HG02610 (cell line): ENCODE results near the gene RNU1-4.
"Not testable (repeated sequence)": the region's sequence is repeated elsewhere in the genome, so short reads cannot be mapped to it uniquely, and the experiment has no call there.

ENCODE experiments used
- ATAC-seq: cut with Tn5 transposase; IDR thresholded peaks from one replicate; pipeline ENCODE4 v1.9.1; 2021; ENCODE audit warnings: mild to moderate bottlenecking, moderate library complexity; ENCODE audit not compliant: unreplicated experiment

Gene RNU1-4

DNA sequence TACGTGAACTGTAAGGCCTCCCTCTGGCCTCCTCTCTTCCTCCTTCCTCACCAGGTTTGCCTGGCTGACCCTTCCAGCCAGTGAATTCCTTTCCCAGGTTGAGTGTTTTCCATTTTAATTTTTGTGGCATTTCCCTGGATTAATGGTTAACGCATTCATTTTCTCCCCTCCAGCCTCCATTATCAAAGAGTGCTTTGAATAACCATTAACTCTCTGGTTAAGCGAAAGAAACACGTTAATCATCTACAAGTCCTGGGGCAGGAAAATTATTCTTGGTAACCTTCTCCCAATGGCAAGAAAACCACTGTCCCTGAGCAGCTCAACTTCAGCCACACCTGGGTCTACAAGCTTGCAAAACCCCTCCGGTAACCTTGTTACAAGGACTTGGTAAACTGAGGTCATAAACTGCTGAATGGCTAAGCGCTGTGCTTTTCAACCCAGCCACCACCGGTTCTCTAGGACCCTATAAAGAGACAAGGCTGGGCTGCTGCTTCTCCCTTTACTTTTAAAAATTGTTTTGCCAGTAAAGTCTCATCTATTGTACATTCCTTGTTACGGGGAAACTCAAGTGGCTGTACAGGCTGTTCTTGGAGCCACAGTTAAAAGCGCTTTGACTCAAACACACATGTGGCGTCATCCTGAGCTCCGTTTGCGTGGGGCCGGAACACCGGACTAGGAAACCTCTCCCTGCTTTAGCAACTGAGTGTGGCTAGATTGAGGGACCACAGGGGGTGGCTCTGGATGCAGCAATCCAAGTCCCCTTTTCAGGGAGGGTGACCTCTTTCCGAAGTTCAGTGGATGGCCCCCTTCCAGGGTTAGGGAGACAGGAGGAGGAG lies 24.7 kb downstream of the RNU1-4 start:
- ATAC-seq = not testable (repeated sequence)

DNA sequence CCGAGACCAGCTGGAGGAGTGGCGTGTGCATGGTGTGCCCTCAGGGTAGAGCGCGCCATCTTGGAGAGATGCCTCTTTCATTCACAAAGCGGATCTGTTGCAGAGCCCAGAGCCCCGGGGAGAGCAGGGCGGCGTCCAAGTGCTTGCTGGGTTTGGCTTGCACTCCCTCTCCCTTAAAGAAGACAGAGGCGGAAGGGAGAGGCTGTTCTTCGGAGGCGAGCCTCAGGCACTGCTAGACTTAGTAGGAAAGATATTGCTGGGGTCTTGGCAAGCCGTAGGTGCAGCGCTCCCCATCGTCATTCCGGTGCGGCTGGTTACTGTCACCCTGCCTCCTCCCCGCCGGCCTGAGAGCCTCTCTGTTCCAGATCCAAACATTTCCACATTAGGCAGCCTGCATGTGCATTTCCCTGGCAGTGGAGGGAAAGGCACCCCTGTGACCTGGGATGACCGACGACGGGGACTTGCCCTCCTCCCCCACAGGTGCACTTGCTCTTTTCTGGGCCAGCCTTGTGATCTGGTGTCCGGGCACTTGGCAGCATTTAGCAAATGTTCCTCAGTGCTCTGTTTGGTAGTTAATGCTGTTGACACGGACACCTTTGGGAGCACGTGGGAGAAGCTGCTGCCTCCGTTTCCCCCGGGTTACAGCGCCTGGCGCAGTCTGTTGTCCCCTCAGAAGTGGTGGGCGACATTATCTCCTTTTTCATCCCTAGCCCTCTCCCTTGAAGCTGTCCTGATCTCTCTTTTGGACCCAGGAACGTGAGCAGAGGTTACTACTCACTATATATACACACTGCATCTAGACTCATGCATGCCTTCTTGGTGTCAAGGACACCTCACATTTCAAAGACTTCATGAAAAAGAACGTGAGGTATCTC lies 25.7 kb downstream of the RNU1-4 start:
- ATAC-seq = not testable (repeated sequence)

DNA sequence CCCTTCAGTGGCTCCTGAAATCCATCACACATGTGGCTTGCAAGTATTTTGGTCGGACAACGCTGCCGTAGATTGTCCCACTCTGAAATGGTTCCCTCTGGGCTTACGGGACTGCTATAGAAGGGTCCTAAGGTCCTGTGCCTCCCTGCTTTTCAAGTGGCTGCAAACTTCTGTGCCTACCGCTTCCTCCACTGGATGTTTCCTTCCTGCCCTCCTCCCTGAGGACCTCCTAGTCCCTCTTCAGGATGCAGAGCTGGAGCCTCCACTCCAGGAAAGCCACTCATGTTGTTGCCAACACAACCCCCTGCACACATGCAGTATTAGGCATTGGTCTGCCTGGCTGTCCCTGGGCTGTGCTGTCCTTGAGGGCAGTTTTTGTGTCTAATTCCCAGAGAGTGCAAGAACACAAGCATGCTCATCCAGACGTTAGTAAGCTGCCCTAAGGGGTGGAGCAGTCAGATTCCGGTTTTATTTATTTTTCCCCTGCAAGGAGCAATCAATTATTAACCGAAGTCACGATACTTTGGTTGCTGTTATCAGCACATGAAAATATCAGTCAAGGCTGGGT lies 26.5 kb downstream of the RNU1-4 start:
- ATAC-seq = not testable (repeated sequence)

DNA sequence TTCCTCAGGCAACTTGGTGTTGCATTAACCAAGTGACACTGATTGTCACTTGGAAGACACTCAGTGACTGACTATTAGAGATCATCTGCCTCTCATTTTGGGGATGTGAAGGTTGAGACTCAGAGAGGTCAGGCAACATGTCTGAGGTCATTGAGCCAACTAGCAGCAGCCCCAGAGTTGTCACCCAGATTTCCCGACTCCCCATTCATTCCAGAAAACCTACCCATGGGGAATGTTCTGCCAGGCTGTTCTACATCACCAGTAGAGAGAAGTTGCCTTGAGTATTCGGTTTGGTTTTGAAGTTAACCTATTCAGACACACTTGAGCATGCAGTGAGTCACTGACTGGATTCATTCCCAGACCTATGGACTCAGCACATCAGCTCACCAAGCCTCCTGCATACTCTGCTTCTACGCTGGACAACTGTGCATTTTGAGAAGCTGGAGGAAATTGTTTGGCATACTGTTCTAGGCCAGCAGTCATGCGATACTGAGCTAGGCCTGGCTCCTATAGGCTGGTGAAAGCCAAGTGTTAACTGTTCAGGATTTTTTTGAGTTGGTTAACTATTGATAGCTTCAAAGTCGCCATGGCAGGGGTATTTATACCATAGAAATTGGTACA lies 29.9 kb downstream of the RNU1-4 start:
- ATAC-seq = not testable (repeated sequence)

DNA sequence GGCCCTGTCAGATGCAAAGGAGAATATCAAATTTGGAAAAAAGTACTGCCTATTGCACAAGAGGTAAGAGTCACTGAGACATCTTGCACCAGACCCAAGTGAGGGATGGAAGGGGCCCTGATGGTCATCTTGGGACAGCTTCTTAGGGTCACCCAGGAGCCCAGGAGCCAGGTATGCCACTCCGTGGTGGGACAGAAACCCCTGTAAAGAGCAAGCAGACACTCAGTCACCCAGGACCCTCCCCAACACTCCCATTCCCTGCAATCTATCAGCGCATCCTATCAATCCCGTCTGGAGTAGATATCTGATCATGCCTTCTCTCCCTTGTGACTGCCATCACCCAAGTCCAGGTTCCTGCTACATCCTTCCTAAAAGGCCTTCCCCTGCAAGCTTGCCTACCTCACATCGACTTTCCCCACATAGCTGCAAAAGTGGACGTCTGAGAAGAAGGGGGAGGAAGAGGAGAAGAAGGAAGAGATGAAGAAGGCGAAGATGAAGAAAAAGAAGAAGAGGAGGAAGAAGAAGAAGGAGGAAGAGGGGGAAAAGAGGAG lies 30.7 kb downstream of the RNU1-4 start:
- ATAC-seq = not testable (repeated sequence)

DNA sequence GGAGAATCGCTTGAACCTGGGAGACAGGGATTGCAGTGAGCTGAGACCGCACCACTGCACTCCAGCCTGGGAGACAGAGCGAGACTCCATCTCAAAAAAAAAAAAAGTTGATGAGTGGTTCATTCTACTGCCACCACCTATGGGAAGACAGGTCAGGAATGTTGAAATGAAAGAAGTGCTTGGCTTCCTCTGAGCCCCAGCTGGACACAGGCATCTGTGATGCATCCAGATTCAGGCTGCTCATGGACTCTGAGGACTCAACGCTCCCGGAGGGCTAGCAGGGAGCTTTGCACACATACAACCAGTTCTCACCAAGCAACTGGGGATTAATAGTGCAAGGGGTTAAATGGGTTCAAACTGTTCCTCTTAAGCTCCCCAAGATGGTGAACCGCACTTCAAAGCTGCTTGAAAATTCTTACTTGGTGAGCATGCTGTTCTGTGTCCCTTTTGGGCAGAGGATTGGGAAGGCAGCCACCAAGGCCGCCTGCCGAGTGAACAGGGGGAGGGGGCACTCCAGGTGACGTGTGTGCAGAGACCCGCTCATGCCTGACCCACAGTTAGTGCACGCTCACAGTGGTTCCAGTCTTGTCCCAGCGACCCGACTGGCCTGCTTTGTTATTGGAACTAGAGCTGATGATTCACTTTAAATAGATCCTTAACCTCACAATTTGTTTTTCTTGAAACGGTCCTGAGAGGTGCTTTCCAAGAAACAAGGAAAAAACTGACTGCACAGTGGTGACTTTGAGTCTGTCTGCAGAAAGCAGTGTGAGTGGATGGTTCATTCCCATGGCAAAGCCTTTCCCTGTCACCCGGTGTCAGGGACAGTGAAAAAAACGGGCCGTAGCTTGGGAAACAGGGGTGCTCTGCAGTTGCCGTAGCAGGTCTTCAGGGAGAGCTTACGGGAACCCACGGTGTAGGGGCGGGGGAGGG lies 32.2 kb downstream of the RNU1-4 start:
- ATAC-seq = peak; percentile 34

DNA sequence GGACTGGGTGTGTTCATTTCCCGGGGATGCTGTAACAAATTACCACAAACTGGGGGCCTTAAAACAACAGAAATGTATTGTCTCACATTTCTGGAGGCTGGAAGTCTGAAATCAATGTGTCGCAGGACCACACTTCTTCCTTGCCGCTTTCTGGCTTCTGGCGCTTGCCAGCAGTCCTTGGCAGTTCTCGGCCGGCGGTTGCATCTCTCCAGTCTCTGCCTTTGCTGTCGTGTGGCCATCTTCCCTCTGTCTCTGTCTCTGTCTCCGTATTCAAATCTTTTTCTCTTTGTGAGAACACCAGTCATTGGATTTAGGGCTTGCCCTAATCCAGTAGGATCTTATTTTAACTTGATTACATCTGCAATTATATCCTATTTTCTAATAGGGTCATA lies 32.9 kb downstream of the RNU1-4 start:
- ATAC-seq = not testable (repeated sequence)

DNA sequence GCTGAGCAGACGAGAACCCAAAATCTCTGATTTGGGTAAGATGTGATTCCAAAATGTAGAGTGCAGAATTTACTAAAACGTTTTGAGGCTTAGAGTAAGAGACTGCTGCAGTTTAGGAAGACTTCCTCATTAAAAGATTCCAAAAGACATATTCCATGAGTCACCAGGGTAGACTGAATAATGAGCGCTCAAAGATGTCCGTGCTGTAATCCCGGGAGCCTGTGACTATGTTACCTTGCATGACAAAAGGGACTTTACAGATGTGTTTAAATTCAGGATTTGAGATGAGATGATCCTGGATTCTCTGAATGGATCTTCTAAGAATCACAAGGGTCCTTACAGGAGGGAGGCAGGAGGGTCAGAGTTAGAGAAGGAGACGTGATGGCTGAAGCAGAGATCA lies 33.4 kb downstream of the RNU1-4 start:
- not testable (repeated sequence) for ATAC-seq

DNA sequence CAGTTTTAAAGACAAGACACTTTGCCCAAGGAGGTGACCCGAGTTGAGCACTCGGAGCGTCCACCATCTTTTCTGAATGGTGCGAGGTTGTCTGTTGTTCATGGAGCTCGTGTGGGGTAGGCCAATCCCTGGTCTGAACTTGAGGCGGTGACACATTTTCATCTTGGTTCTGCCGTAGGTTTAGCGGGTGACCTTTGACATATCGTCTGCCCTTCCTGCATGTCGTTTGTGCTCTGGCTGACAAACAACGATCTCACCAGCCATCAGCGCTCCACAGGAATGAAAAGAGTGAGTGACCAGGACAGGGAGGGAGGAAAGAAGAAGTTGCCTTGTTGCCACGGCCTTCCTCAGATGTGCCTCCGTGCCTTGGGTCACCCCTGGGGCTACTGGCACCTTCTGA lies 34.5 kb downstream of the RNU1-4 start:
- ATAC-seq = not testable (repeated sequence)

DNA sequence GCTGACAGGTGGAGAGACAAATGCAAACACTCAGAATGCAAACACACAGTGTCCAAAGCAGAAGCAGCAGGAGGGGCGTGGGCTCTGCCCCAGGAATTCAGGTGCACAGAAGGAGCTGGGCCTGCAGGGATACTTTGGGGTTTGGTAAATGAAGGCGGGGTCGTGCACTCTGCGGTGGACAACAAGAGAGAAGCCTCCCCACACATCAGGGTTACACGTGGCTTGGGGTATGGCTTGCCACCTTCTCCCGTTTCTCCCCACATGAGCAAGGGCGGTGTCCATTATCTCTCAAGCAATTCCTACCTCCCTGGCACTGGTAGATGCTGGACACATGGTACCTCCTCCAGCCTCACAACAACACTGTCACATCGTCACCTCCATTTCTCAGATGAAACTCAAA lies 35.0 kb downstream of the RNU1-4 start:
- not testable (repeated sequence) for ATAC-seq

DNA sequence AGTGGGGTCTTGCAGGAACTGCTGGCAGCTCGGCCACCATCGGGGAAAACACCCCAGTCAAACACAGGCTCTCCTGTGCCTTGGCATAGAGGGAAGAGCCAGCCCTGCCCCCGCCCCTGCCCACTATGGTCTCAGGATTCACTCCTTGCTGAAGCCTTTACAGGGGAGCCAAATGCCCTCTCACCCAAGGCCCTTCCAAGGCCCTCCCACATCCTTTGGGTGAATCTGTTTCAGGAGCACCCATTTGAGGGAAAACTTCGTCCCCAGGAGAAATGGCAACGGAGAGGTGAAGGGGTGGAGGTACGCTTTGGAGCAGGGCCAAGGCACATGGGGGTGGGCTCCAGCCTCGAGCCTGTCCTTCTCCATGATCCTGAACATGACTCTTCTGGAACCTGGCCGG lies 35.9 kb downstream of the RNU1-4 start:
- not testable (repeated sequence) for ATAC-seq

DNA sequence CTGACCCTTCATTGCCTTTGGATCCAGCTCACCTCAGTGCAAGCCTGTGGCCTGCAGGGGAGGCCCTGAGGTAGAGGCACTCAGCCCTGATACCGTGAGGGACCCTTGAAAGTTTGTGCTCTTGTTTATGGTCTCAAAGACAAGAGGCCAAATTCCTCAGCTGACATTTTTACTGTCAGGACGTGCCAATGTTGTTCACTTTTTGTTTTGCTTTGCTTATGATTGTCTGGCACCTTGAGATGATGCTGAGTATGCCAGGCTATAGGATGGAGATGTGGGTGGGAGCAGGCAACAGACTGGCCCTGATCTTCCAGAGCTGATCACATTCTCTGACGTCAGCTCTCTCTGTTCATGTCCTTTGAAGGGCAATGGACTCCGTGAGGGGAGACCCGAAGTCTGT lies 36.5 kb downstream of the RNU1-4 start:
- ATAC-seq = not testable (repeated sequence)

DNA sequence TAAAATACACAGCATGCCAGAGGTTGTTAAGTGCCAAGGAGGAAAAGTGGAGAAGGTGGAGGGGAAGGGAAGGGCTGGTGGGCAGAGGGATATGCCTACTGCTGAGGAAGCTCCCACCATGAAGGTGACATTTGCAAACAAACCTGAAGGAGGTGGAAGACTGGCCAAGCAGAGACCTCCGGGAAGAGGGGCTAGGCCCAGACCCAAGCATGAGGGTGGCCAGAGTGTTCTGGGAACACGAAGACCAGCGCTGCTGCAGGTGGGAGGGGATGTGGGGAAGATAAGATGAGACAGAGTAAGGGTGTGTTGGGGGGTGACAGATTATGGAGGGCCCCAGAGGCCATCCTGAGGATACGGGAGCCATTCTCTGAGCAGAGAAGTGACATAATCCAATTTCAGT lies 37.5 kb downstream of the RNU1-4 start:
- not testable (repeated sequence) for ATAC-seq

DNA sequence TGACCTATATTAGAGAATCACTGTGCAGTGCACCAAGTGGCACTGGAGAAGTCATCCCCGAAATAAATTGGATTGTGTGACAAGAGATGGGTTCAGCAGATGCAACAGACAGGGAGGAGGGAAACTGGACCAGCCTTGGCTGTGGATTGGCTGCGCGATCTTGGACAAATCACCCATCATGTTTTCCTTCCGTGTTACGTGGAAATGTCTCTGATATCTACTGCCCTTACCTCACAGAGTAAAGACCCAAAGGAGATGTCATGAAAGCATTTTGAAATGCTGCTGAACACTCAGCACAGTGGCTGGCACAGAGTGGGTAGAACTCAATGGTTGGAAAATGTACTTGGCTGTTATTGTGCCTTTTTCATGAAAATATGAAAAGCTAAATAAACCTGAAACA lies 39.2 kb downstream of the RNU1-4 start:
- not testable (repeated sequence) for ATAC-seq

DNA sequence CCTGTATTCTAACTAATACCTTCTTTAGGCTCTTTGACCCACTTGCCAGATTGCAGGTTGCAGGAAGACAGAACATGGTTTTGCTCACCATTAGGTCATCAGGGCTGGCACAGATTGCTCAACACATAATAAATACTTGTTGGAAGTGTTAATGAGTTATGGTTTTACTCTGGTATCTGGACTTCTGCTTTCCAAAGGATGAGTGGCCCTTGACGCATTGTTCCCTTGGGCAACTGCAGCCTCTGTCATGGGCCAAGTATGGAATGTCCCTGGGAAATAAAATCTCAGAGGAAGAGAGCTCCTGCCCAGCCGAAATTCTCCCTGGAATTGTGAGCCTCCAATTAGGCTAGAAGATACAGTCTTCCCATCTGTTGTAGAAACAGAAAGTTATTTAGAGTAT lies 40.7 kb downstream of the RNU1-4 start:
- ATAC-seq = not testable (repeated sequence)

DNA sequence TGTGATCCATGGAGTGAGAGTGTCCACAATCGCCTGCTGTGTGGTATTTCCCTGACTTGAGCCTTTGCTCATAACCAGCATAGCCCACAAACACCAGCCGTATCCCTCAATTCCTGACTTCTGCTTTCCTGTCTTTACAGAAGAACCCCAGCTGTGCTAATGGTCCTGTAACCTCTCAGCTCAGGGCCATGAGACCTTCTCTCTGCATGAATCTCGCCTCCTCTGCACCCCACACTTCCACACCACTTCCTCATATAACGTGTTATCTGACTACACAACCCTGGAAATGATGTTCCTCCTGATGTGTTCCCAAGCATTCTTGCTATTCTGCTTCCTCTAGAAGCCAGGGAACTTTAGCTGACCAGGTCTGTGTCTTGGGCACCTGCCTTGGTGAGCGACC lies 41.3 kb downstream of the RNU1-4 start:
- not testable (repeated sequence) for ATAC-seq

DNA sequence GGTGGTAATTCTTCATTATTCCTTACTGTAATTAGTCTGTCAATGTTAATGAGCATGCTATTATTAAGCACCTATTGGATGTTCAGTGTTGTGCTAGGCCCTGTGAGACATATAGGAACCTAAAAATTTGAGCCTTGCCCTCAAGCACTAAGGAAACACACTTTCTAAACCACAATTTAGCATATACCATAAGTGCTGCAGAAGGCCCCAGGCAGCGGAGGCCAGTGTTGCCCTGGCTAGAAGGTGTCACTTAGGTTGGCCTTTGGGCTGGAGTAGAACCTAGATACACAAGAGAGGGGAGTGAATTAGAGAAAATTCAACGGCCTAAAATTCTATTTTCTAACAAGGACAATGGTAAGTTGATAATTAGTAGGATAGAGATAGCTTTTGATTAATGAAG lies 44.6 kb downstream of the RNU1-4 start:
- ATAC-seq = not testable (repeated sequence)

DNA sequence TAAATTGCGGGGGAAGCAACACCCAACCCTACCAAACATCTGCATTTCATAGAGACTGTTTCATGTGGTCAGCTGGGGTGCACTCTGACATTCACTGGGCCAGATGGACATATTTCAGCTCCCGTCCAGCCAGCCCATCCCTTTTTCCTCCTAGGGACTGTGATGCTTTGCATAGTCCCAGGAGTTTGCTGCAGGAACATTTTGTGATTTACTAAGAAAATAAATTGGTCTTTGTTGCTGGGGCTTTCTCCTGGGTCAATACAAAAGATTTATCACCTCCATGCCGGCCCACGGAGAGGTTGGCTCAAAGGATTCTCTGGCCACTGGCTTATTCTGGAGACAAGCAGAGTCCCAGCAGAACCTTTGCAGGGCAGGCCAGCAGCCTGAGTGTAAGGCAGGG lies 46.0 kb downstream of the RNU1-4 start:
- ATAC-seq = not testable (repeated sequence)

DNA sequence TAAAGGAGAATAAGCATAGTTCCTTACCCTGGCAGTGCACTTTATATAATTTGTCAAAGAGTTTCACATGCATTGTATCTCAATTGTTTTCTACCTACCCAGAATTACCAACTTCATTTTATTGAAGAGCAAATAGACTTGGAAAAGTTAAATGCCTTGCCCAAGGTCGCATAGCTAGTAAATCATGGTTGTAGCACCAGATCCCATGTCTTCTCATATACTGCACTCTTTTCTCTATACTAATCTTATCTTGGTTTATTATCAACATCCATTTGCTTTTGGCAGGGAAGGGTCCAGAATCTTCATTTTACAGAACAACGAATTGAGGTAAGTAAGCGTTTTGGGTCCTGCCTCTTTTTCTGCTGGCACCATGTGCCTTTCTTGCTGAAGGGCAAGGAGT lies 46.9 kb downstream of the RNU1-4 start:
- ATAC-seq = not testable (repeated sequence)

DNA sequence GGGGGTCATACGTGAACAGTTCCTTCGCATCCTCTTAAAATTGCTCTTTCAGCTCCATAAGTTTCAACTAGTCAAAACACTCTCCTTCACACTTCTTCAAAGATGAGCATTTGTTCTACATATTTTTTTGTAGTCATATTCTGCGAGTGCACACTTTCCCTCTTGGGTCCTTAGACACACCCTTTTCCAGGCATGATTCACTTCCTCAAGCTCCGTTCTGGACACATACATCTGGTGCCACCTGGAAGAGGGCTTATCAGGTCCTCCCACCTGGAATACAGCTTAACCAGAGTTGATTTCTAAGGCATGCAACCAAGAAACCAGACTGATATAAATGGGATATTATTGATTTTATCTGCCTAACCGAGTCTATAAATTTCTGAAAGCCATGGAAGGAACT lies 47.4 kb downstream of the RNU1-4 start:
- ATAC-seq = not testable (repeated sequence)
